ENCODE results near the gene CRIP3.

The CRIP3 gene

DNA sequence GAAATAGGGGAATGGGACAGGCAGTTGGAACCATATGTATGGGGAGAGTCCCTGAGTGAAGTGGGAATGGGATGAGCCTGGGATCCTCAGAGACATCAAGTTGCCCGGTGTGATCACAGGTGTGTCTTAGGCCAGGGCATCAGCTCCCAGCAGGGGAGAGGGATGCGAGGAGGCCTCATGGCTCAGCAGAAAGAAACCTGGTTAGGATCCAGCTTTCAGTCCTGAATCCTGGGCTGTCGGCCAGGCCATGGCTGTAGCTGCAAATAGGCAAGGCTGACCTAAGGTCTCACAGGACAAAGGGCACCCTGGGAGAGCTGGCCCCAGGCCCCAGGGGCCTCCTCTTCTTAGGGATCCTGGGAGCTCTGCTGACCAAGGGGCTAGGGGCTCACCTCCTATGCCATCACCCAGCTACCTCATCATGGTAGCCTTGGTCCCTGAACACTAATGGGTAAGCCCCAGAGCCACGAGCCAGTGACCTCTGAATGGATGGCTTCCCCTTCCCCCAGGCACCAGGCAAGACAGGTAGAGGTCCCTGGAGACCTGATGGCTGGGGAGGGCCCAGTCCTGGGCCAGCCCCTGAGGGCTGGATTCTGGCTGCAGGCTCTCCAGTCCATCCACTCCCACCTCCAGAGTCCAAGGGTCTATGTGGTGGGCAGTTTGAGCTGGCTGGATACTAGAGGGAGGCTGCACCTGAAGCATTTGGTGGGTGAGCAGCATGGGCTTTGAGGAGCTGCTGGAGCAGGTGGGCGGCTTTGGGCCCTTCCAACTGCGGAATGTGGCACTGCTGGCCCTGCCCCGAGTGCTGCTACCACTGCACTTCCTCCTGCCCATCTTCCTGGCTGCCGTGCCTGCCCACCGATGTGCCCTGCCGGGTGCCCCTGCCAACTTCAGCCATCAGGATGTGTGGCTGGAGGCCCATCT is 10.7 kb downstream of the CRIP3 start, which contains the start of gene SLC22A7:
TSS of gene SLC22A7 (plus strand) at position 617 of the 921 bp plus-strand sequence. CDS start at position 716, 99 bp downstream.
- Histone ChIP-seq H3K9ac (ENCODE audit: low read depth, low read length) (no peak within 1 kb of the TSS), H3K27me3 (ENCODE audit: insufficient read depth, low read length) (no peaks in the 10 kb centered on the region; the same call in 1 of the 2 replicates), H3K9me3 (ENCODE audit: insufficient read depth, low read depth, low read length) (no peaks in the 10 kb centered on the region), H3K27ac (ENCODE audit: low read depth, low read length) (no peak within 1 kb of the TSS), H3K4me3 (ENCODE audit: low read length) (no peak within 1 kb of the TSS), H3K36me3 (ENCODE audit: insufficient read depth, low read length) (no peaks in the 10 kb centered on the region), H3K4me1 (ENCODE audit: insufficient read depth, low read length) (0 out of 2 replicates have a peak, but pooled peaks cover 3% of the 10 kb centered on the region)
- WGBS: 89% methylated on average over 10 of the region's 10 CpGs

DNA sequence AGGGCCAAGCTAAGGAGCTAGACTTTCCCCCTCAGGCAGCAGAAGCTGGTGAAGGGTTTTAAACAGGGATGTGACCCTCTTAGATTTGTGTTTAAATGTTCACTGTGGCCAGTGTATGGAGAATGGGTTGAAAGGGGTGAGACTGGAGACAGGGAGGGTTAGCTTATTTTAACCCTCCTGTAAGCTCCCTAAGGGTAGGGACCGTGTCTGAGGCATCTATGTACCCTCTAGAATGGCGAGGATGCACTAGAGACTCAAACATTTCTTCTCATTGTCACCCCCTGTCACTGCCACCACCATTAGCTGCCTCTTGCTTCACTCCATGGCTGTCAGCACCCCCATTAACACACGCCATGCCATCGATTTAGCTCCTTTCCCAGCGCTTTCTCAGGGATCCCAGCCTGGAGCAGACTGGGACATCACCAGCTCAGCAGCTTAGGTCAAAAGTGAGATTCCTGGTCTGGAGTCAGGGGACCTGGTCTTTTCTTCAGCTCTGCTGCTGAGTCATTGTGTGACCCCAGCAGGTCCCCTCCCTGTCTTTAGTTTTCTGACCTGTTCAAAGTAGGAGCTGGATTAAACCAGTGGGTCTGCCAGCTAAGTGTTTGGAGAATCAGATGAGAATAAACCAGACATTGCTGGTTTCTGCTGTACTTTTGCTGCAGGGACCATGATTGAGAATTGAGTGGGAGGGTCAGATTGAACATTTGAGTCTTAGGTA is 11.7 kb downstream of the CRIP3 start:
- 87% methylated on average over 5 of the region's 5 CpGs for WGBS
- Histone ChIP-seq H3K4me1 (ENCODE audit: insufficient read depth, low read length) (0 out of 2 replicates have a peak, but pooled peaks cover 3% of the 10 kb centered on the region), H3K4me3 (ENCODE audit: low read length) (no peak overlapping the region), H3K9ac (ENCODE audit: low read depth, low read length) (no peak overlapping the region), H3K9me3 (ENCODE audit: insufficient read depth, low read depth, low read length) (no peaks in the 10 kb centered on the region), H3K27me3 (ENCODE audit: insufficient read depth, low read length) (no peaks in the 10 kb centered on the region; the same call in 1 of the 2 replicates), H3K36me3 (ENCODE audit: insufficient read depth, low read length) (no peaks in the 10 kb centered on the region), H3K27ac (ENCODE audit: low read depth, low read length) (no peak overlapping the region)

DNA sequence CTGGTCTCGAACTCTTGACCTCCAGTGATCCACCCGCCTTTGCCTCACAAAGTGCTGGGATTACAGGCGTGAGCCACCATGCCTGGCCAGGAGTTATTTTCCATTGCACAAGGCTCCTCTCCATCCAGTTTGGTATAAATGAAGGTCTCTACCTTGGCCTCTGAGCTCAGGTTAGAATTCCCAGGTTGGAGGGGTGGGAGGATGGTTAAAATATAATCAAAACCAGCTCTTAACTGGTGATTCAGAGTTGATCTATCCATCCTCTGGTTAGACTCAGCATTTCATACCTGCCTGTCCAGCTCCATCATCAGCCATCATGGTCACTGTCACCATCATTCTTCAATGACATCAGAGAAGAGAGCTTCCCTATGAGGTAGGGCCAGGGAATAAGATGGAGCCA is 13.2 kb downstream of the CRIP3 start:
- Histone ChIP-seq H3K4me3 (ENCODE audit: low read length) (no peak overlapping the region), H3K27ac (ENCODE audit: low read depth, low read length) (no peak overlapping the region), H3K4me1 (ENCODE audit: insufficient read depth, low read length) (0 out of 2 replicates have a peak, but pooled peaks cover 3% of the 10 kb centered on the region), H3K9me3 (ENCODE audit: insufficient read depth, low read depth, low read length) (no peaks in the 10 kb centered on the region), H3K27me3 (ENCODE audit: insufficient read depth, low read length) (no peaks in the 10 kb centered on the region; the same call in 1 of the 2 replicates), H3K9ac (ENCODE audit: low read depth, low read length) (no peak overlapping the region), H3K36me3 (ENCODE audit: insufficient read depth, low read length) (no peaks in the 10 kb centered on the region)
- 90% methylated on average over 3 of the region's 3 CpGs for WGBS

DNA sequence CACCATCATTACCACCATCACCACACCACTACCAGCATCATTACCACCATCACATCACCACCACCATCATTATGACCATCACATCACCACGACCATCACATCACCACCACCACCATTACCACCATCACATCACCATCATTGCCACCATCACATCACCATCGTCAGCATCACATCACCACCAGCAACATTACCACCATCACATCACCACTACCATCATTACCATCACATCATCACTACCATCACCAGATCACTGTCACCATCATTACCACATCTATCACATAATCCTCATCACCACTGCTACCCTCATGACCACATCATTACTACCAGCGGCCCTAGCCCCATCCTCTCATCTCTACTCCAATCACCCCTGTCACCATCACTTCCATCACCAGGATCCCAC is 14.1 kb downstream of the CRIP3 start:
- Histone ChIP-seq H3K27me3 (ENCODE audit: insufficient read depth, low read length) (no peaks in the 10 kb centered on the region), H3K4me3 (ENCODE audit: low read length) (no peak overlapping the region), H3K9me3 (ENCODE audit: insufficient read depth, low read depth, low read length) (no peaks in the 10 kb centered on the region), H3K36me3 (ENCODE audit: insufficient read depth, low read length) (no peaks in the 10 kb centered on the region), H3K4me1 (ENCODE audit: insufficient read depth, low read length) (0 out of 2 replicates have a peak, but pooled peaks cover 3% of the 10 kb centered on the region), H3K9ac (ENCODE audit: low read depth, low read length) (no peak overlapping the region), H3K27ac (ENCODE audit: low read depth, low read length) (no peak overlapping the region)
- 84% methylated on average over 3 of the region's 3 CpGs for WGBS

DNA sequence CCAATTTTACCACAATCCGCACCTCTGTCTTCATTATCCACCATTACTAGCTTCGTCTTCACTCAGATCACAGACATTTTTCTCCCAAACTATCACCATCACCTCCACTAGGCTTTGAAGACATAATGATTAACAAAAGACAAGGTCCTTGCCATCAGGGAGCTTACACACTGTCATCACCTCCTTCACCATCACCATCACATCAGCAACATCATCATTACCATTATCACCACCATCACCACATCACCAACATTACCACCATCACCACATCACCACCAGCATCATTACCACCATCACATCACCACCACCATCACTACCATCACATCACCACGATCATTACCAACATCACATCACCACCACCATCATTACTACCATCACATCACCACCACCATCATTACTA is 14.9 kb downstream of the CRIP3 start:
- Histone ChIP-seq H3K9ac (ENCODE audit: low read depth, low read length) (no peak overlapping the region), H3K4me3 (ENCODE audit: low read length) (no peak overlapping the region), H3K27me3 (ENCODE audit: insufficient read depth, low read length) (no peaks in the 10 kb centered on the region), H3K9me3 (ENCODE audit: insufficient read depth, low read depth, low read length) (no peaks in the 10 kb centered on the region), H3K4me1 (ENCODE audit: insufficient read depth, low read length) (0 out of 2 replicates have a peak, but pooled peaks cover 3% of the 10 kb centered on the region), H3K36me3 (ENCODE audit: insufficient read depth, low read length) (no peaks in the 10 kb centered on the region), H3K27ac (ENCODE audit: low read depth, low read length) (no peak overlapping the region)
- 93% methylated on average over 3 of the region's 3 CpGs for WGBS

DNA sequence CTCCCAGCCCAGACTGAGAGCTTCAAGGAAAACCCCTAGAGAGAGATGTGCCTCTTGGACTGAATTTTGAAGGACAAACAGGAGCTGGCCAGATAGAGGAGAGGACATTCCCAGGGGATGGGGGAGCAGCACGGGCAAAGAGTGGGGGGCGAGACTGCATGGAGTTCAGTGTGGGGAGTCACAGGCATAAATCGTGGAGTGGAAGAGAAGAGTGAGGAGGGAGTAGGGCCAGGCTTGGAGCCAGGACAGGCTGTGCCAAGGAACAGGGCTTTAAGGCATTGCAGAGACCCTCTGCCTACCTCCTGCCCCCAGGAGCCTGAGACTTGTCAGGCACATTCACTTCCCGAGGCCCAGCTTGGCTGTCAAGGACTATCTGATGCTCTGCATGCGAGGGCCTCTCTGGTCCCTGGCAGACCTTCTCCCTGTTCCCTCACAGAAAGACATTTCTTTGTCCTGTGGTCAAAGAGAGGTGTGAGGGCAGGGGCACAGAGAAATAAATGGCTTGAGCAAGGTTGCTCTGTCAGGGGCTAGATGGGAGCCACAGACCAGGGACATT is 15.8 kb downstream of the CRIP3 start:
- WGBS: 93% methylated on average over 5 of the region's 5 CpGs
- H3K4me3 ChIP-seq (ENCODE audit: low read length): no peak overlapping the region

DNA sequence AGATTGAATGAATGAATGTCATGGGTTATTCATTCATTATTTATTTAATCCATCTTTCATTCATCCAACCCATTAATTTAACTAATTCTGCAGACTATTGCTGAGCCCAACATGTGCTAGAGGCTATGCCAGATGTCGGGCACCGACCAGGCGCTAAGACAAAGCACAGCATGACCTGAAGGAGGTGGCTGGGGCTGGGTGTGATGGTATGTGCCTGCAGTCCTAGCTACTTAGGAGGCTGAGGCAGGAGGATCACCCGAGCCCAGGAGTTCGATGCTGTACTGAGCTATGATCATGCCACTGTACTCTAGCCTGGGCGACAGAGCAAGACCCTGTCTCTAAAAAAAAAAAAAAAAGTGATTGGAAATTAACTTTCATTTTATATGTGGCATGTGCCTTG is 16.3 kb downstream of the CRIP3 start:
- WGBS: 87% methylated on average over 6 of the region's 6 CpGs
- no peak overlapping the region for H3K9ac ChIP-seq (ENCODE audit: low read depth, low read length)
- no peaks in the 10 kb centered on the region for H3K36me3 ChIP-seq (ENCODE audit: insufficient read depth, low read length)
- no peaks in the 10 kb centered on the region for H3K9me3 ChIP-seq (ENCODE audit: insufficient read depth, low read depth, low read length)
- H3K27ac ChIP-seq (ENCODE audit: low read depth, low read length): no peak overlapping the region
- H3K4me3 ChIP-seq (ENCODE audit: low read length): no peak overlapping the region
- 0 out of 2 replicates have a peak, but pooled peaks cover 3% of the 10 kb centered on the region for H3K4me1 ChIP-seq (ENCODE audit: insufficient read depth, low read length)
- no peaks in the 10 kb centered on the region for H3K27me3 ChIP-seq (ENCODE audit: insufficient read depth, low read length)

More for the DNA sequence above, 15.8 kb downstream of the CRIP3 start:
- no peak overlapping the region for H3K27ac ChIP-seq (ENCODE audit: low read depth, low read length)
- no peak overlapping the region for H3K9ac ChIP-seq (ENCODE audit: low read depth, low read length)
- H3K9me3 ChIP-seq (ENCODE audit: insufficient read depth, low read depth, low read length): no peaks in the 10 kb centered on the region
- 0 out of 2 replicates have a peak, but pooled peaks cover 3% of the 10 kb centered on the region for H3K4me1 ChIP-seq (ENCODE audit: insufficient read depth, low read length)
- no peaks in the 10 kb centered on the region for H3K27me3 ChIP-seq (ENCODE audit: insufficient read depth, low read length)
- H3K36me3 ChIP-seq (ENCODE audit: insufficient read depth, low read length): no peaks in the 10 kb centered on the region

DNA sequence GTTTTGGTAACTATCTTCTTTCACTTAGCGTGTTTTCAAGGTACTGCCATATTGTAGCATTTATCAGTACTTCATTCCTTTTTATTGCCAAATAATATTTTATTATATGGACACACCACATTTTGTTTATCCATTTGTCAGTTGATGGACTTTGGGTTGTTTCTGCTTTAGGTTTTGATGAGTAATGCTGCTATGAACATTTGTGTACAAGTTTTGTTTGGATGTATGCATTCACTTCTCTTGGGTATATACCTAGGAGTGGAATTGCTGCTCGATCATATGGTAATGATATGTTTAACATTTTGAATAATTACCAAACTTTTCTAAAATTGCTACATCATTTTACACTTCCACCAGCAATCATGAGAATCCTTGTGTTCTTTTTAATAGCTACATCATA is 16.9 kb downstream of the CRIP3 start:
- Histone ChIP-seq H3K4me3 (ENCODE audit: low read length) (no peak overlapping the region), H3K27me3 (ENCODE audit: insufficient read depth, low read length) (no peaks in the 10 kb centered on the region), H3K36me3 (ENCODE audit: insufficient read depth, low read length) (no peaks in the 10 kb centered on the region), H3K9ac (ENCODE audit: low read depth, low read length) (no peak overlapping the region), H3K4me1 (ENCODE audit: insufficient read depth, low read length) (0 out of 2 replicates have a peak, but pooled peaks cover under 1% of the 10 kb centered on the region), H3K27ac (ENCODE audit: low read depth, low read length) (no peak overlapping the region), H3K9me3 (ENCODE audit: insufficient read depth, low read depth, low read length) (no peaks in the 10 kb centered on the region)
- WGBS: no CpG with 5 or more reads among the region's 2 CpGs

DNA sequence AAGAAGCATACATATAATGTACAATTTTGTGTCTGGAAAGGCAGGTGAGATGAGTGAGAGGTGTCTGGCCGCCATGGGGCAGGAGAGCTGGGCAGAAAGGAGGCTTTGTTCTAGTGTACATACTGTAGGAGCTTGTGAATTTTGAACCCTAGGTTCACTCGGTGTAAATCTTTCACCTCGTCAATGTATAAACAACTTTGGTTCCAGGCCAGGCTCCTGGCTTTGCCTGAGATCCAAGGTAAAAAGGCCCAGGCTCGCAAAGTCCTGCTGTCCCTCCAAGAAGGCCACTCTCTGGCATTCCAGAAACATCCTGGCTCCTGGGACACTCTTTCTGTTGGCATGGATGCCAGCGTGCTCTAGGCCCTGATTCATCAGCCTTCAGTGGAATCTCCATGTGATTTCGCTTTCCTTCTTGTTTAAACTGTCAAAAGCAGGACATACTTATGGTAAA is 17.7 kb downstream of the CRIP3 start:
- Histone ChIP-seq H3K27ac (ENCODE audit: low read depth, low read length) (no peak overlapping the region), H3K27me3 (ENCODE audit: insufficient read depth, low read length) (peaks cover 2% of the 10 kb centered on the region; the same call in 1 of the 2 replicates), H3K4me3 (ENCODE audit: low read length) (no peak overlapping the region), H3K36me3 (ENCODE audit: insufficient read depth, low read length) (no peaks in the 10 kb centered on the region), H3K9ac (ENCODE audit: low read depth, low read length) (no peak overlapping the region), H3K9me3 (ENCODE audit: insufficient read depth, low read depth, low read length) (no peaks in the 10 kb centered on the region), H3K4me1 (ENCODE audit: insufficient read depth, low read length) (no peaks in the 10 kb centered on the region)
- 92% methylated on average over 6 of the region's 6 CpGs for WGBS

DNA sequence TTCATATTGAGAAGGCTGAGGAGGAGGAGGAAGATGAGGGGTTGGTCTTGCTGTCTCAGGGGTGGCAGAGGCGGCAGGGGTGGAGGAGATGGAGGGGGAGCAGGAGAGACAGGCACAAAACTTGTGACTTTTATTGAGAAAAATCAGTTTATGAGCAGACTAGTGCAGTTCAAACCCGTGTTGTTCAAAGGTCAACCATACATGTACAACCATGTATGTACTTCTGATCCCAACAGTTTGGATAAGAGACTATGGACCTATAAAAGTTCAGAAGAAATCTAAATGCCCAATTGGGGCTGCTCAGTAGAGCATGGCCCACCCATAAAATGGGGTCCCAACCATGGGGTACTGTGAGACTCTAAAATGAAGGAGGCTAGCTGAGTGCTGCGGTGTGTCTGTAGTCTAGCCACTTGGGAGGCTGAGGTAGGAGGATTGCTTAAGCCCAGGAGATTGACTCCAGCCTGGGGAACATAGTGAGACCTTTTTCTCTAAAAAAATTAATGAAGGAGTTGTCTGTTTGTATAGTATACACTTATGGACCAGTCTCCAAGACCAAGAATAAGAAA is 18.2 kb downstream of the CRIP3 start:
- no peak overlapping the region for H3K27ac ChIP-seq (ENCODE audit: low read depth, low read length)
- H3K4me3 ChIP-seq (ENCODE audit: low read length): no peak overlapping the region
- H3K9ac ChIP-seq (ENCODE audit: low read depth, low read length): no peak overlapping the region
- peaks cover 7% of the 10 kb centered on the region; the same call in 1 of the 2 replicates for H3K27me3 ChIP-seq (ENCODE audit: insufficient read depth, low read length)
- H3K36me3 ChIP-seq (ENCODE audit: insufficient read depth, low read length): no peaks in the 10 kb centered on the region
- no peaks in the 10 kb centered on the region for H3K9me3 ChIP-seq (ENCODE audit: insufficient read depth, low read depth, low read length)
- H3K4me1 ChIP-seq (ENCODE audit: insufficient read depth, low read length): no peaks in the 10 kb centered on the region
- 92% methylated on average over 3 of the region's 3 CpGs for WGBS

All from HUES64 (cell line).